MM.1S (cell line): Measurements from ENCODE around the gene RAB34.

ENCODE experiments used
- EZH2 ChIP-seq: fragments of 300-600 bp; sonication (generic); optimal IDR thresholded peaks from 2 replicates; pipeline ENCODE3; 2017; ENCODE audit warnings: low read depth, mild to moderate bottlenecking, antibody characterized with exemption, low read length, mixed read lengths
- TF ChIP-seq, protein P1 (sequence below): fragments of 300-600 bp; sonication (generic); IDR thresholded peaks from 2 replicates; pipeline ENCODE4 v1.5.1; 2016; ENCODE audit warnings: antibody characterized with exemption, low read length, mixed read lengths

DNA sequence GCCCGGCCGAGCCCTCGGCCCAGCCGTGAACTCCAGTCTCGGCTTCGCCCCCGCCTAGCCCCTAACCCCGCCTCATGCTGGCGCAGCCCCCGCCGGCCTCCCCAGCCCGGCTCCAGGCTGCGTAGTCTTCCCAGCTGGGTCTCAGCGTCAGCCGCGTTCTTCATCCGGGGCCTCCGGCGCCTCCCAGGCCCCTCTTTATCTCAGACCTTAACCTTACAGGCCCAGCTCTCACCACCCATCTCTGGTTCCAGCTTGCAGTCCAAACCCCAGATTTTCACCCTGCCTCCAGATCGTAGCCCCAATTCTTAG is 6.0 kb downstream of the RAB34 start, which contains the start of gene PROCA1:
- TF ChIP-seq, protein P1, sequence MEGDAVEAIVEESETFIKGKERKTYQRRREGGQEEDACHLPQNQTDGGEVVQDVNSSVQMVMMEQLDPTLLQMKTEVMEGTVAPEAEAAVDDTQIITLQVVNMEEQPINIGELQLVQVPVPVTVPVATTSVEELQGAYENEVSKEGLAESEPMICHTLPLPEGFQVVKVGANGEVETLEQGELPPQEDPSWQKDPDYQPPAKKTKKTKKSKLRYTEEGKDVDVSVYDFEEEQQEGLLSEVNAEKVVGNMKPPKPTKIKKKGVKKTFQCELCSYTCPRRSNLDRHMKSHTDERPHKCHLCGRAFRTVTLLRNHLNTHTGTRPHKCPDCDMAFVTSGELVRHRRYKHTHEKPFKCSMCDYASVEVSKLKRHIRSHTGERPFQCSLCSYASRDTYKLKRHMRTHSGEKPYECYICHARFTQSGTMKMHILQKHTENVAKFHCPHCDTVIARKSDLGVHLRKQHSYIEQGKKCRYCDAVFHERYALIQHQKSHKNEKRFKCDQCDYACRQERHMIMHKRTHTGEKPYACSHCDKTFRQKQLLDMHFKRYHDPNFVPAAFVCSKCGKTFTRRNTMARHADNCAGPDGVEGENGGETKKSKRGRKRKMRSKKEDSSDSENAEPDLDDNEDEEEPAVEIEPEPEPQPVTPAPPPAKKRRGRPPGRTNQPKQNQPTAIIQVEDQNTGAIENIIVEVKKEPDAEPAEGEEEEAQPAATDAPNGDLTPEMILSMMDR, result no peak
- TF ChIP-seq EZH2, result no peak
